ENCODE results near the gene ZC3H7A.
"Not testable (repeated sequence)": the region's sequence is repeated elsewhere in the genome, so short reads cannot be mapped to it uniquely, and the experiment has no call there.

ZC3H7A gene, protein sequence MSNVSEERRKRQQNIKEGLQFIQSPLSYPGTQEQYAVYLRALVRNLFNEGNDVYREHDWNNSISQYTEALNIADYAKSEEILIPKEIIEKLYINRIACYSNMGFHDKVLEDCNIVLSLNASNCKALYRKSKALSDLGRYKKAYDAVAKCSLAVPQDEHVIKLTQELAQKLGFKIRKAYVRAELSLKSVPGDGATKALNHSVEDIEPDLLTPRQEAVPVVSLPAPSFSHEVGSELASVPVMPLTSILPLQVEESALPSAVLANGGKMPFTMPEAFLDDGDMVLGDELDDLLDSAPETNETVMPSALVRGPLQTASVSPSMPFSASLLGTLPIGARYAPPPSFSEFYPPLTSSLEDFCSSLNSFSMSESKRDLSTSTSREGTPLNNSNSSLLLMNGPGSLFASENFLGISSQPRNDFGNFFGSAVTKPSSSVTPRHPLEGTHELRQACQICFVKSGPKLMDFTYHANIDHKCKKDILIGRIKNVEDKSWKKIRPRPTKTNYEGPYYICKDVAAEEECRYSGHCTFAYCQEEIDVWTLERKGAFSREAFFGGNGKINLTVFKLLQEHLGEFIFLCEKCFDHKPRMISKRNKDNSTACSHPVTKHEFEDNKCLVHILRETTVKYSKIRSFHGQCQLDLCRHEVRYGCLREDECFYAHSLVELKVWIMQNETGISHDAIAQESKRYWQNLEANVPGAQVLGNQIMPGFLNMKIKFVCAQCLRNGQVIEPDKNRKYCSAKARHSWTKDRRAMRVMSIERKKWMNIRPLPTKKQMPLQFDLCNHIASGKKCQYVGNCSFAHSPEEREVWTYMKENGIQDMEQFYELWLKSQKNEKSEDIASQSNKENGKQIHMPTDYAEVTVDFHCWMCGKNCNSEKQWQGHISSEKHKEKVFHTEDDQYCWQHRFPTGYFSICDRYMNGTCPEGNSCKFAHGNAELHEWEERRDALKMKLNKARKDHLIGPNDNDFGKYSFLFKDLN

DNA sequence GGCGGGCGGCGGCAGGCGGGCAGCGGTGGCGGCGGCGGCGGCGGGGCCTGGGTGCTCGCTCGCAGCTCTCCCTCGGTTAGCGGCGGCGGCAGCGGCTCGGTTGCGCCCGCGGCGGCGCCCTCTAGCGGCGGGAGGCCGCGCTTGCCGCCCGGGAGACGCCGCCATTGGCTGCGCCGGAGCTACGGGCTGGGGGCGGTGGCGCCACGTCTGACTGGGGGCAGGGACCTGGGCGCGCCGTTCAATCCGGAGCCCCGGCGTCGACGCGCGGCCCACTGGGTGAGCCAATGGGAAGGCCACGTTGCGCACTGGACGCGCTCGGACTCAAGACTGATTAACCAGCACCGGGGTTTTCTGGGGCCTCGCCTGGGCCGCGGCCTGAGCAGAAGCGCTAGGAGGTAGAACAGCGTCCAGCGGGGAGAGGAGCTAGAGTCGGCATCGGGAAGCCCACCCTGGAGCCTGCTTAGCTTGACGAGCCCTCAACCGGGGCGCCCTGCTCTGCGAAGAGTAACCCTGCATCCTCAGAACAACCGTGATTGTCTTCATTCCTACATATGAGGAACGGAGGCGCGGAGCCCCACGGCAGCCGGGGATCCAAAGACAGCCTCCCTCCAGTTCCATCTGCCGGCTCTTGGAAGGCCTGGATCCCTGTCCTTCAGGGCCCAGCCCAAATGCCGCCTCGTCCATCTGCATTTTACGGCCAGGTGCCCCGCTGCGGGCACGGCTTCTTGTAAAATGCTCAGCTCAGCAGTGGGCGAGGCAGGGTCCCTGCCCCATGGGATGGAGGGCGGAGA, at the start of gene ZC3H7A:
Gene ZC3H7A (minus strand): TSS at position 93 of the 791 bp plus-strand sequence. CDS start 14,904 bp downstream, outside the sequence.
- peak; percentile 99 for DNase-seq

DNA sequence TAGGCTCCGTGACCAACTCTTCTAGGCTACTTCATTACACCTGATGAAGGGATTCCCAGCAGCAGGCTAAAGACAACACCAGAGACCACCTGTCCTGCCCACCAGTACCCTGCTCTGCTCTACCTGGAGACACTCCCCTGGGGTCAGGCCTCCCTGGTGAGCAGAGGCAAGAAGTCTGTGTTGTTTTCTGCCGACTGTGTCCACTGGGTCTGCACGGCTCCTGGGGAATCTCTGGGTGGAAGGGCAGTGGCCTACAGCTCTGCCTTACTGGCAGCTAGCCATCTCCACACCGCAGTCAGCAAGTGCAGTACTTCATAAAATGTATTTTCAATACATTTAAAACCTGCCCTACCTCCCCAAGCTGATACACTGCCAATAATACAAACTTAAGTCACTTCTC, 47.4 kb upstream of the ZC3H7A start:
- DNase-seq: no peak

DNA sequence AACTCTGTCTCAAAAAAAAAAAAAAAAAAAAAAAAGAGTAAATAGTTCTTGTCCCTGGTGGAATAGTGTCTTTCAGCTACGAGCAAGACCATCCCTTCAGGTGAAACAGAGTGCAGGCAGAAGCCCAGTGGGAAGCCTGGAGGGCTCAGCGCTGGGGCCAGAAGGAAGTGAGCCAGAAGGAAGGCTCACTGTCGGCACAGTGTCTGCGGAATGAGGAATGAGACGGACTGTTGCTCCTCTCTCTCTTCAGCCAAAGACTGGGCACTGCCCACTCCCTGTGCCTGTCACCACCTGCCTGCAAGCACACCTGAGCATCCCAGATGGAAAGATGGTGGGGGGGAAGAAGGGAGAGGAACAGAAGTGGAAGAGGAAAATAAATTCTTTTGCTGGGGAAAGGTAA, 46.8 kb upstream of the ZC3H7A start:
- DNase-seq: no peak

DNA sequence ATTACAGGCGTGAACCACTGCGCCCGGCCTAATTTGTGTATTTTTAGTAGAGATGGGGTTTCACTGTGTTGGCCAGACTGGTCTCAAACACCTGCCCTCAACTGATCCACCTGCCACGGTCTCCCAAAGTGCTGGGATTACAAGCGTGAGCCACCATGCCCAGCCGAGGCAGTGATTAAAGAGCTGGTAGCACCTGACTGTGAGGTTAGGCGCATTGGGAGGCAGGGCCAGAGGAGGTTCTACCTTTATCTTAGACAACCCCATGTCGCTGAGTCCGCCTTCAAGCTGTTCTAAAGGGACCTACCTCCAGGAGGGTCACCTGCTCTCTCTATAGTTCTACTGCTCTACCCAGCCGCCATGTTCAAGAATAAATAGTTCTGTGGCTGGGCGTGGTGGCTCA, 46.1 kb upstream of the ZC3H7A start:
- DNase-seq: no peak

DNA sequence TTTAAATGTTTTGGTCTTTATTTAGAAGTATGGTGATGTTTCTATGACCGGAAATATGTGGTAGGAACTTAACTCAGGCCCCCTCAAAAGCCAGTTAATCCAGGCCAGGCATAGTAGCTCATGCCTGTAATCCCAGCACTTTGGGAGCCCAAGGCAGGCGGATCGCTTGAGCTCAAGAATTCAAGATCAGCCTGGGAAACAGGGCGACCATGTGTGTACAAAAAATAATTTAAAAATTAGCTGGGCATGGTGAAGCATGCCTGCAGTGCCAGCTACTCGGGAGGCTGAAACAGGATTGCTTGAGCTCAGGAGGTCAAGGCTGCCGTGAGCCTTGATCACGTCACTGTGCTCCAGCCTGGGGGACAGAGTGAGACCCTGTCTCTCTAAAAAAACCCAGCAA, 44.0 kb upstream of the ZC3H7A start:
- no peak for DNase-seq

DNA sequence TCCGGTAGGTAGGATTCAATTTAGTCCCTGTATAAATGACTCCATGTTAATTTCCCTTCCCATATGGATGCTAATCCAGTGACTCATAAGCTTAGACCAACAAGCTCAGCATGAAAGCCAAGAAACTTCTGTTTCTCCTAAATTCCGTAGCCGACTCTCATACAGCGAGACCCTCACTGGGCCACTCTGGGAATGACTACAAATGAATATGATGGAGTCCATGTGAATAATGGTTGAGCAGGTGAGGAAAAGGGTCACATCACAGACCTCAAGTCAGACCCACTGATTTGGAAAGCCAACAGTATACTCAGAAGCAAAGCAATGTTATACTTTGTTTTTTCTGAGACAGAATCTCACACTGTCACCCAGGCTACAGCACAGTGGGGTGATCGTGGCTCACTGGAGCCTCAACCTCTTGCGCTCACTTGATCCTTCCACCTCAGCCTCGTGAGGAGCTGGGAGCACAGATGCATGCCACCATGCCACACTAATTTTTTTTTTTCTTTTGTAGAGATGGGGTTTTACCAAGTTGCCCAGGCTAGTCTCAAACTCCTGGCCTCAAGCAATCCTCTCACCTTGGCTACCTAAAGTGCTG, 39.7 kb upstream of the ZC3H7A start:
- DNase-seq: no peak

DNA sequence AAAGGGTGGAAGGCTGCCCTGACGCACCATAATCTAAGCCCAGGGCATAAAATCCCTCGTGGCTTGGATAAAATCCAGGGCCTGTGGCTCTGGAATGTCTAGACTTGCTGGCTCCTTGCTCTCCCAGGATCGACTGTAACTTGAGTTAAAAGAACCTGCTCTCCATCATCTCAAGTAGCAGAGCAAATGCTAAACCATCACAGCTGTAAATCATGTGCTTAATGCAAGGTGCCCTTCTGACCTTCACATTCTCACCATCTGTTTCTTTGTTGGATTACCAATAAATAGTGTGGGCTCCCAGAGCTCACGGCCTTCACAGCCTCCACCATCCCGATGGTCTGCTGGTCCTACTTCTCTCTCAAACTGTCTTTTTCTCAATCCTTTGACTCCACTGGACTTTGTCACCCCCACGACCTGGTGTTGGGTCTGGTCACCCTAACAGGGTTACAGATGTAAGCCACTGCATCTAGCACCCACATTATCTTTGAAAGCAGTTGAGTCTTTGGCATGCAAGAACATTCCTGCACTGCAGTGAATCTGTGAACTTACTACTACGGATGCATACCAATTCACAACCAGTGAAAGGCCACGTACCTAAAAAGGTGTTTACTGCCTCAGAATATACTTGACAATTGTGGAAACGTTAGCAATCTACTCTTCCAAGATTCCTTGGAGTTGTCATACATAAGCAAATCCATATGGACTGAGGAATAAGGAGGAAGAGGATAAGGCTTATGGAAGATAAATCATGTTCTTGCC, 39.0 kb upstream of the ZC3H7A start:
- DNase-seq: no peak

DNA sequence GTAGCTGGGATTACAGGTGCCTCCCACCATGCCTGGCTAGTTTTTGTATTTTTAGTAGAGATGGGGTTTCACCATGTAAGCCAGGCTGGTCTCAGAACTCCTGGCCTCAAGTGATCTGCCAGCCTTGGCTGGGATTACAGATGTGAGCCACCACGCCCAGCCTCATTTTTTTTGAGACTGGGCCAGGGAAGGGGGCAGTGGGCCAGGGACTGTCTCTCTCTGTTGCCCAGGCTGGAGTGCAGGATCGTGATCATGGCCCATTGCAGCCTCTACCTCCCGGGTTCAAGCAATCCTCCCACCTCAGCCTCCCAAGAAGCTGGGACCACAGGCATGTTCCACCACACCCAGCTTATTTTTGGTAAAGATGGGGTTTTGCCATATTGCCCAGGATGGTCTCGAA, 38.3 kb upstream of the ZC3H7A start:
- no peak for DNase-seq

DNA sequence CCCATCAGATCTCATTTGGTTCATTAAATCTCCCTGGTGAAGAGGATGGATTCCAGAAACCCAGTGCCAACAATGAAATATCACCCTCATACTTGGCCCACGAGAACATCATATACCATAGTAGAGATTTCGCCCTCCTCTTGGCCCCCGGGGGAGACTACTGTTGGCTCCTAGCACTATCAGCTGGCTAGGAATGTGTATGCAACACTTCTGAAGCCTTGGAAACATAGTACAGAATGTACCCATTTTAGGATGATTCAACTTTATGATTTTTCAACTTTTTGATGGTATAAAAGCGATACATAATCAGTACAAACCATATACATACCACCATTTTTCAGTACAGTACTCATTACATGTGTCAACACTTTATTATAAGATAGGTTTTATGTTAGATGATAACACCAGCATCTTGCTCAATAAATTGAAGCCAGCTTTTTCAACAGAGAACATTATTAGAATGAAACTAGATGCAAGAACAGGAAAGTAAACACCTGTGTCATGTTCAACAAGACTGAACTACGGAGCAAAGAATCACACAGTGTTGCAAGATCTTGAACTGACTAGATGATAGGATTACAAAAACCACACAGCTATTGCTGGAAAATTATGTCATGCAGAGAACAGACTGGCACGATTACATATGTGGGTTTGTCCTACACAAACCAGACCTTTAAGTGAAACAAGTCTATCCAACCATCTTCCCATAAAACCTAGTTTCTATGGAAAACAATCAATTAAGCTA, 37.1 kb upstream of the ZC3H7A start:
- peak; percentile 41 to 68 (median 68) for DNase-seq

DNA sequence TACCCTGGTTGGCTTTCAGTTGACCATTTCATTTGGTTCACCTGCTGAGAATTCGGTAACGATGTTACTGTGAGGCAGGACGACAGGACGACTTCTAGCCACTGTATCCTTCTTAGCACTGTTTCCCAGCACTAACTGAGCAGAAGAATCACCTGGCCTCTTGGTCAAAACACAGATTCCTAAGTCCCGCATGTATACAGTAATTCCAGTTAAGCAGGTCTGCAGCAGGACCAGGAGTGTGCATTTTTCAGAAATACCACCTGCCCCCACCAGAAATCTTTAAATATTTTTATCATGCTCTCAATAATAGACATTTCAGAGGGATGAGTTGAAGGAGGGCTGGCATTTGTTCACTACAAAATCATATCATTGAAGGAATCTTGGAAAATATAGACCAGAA, 31.6 kb upstream of the ZC3H7A start:
- DNase-seq: no peak

DNA sequence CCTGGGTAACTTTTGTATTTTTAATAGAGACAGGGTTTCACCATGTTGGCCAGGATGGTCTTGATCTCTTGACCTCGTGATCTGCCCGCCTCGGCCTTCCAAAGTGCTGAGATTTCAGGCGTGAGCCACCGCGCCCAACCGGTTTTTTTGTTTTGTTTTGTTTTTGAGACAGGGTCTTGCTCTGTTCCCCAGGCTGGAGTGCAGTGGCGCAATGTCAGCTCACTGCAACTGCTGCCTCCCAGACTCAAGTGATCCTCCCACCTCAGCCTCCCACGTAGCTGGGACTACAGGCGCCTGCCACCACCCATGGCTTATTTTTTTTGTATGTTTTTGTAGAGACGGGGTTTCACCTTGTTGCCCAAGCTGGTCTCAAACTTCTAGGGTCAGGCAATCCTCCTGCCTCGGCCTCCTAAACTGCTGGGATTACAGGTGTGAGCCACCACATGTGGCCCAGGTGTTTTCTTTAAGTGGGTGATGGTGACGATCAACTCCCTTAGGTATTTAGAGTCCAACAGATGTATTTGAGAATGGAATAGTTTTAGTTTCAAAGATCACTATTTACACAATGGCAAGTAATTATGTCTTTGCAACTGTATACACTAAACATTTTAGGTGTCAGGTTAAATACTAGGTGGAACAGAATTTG, 28.6 kb upstream of the ZC3H7A start:
- not testable (repeated sequence) for DNase-seq

DNA sequence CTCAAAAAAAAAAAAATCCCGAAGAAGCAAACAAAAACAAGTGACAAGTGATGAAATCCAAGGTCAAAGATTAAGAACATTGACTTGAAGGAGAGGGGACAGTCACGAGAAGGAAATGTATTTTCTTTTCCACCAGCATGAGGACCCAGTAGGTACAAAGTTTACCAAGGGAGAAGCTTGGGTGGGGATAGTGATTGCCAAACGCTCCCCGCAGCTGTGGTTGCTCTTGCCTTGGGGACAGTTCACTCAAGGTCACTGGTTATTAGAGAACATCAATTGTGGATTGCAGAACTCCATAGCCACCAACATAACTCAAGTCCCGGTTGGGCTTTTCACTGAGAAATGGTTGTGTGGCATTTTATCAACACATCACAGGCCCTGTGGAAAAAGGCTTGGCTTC, 27.3 kb upstream of the ZC3H7A start:
- peak; percentile 79 to 85 (median 80) for DNase-seq

DNA sequence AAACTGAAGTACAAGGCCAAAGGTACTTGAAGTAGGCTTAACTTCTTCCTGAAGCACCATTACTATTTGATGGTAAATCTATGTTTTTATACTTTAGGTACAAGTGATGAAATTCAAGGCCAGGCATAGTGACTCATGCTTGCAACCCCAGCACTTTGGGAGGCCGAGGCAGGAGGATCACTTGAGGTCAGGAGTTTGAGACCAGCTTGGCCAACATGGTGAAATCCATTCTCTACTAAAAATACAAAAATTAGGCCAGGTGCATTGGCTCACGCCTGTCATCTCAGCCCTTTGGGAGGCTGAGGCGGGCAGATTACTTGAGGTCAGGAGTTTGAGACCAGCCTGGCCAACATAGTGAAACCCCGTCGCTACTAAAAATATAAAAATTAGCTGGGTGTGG, 26.6 kb upstream of the ZC3H7A start:
- DNase-seq: not testable (repeated sequence)

DNA sequence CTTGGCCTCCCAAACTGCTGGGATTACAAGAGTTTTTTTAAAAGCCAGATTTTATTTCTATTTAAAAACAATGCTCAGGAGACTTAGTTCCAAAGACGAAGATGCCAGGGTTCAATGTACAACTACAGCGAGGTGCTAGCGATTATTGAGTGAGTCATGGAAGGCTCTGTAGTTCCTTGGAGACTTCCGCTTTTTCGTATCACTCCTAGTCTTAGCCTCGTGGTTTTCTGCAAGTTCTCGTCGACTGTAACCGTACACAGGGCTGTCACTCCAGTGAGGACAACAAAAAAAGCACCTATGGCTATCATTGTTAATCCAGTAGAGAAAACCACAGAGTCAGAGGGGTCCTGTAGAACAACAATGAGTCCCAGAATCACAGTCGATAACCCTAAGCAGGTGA, 22.7 kb upstream of the ZC3H7A start:
- peak; percentile 74 to 85 (median 84) for DNase-seq

DNA sequence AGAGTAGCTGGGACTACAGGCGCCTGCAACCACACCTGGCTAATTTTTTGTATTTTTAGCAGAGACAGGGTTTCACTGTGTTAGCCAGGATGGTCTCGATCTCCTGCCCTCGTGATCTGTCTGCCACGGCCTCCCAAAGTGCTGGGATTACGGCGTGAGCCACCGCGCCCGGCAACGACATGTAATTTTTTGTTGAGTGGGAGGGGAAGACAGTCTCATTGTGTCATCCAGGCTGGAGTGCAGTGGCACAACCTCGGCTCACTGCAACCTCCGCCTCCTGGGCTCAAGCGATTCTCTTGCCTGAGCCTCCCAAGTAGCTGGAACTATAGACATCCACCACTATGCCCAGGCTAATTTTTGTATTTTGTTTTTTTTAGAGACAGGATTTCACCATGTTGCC, 21.9 kb upstream of the ZC3H7A start:
- not testable (repeated sequence) for DNase-seq

DNA sequence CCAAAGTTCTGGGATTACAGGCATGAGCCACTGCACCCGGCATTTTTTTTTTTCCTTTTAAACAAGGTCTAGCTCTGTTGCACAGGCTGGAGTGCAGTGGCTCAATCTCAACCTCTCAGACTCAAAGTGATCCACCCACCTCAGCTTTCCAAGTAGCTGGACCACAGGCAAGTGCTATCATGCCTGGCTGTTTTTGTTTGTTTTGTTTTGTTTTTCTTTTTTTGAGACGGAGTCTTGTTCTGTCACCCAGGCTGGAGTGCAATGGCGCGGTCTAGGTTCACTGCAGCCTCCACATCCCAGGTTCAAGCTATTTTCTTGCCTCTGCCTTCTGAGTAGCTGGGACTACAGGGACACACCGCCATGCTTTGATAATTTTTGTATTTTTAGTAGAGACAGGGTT, 19.1 kb upstream of the ZC3H7A start:
- DNase-seq: no peak

DNA sequence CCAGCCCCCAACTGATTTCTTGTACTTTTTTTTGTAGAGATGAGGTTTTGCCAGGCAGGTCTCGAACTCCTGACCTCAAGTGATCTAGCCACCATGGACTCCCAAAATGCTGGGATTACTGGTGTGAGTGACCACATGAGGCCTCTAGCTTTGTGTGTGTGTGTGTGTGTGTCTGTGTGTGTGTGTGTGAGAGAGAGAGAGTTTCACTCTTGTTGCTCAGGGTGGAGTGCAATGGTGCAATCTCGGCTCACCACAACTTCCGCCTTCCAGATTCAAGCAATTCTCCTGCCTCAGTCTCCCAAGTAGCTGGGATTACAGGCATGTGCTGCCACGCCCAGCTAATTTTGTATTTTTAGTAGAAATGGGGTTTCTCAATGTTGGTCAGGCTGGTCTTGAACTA, 17.7 kb upstream of the ZC3H7A start:
- DNase-seq: peak; percentile 53 to 62 (median 56)

DNA sequence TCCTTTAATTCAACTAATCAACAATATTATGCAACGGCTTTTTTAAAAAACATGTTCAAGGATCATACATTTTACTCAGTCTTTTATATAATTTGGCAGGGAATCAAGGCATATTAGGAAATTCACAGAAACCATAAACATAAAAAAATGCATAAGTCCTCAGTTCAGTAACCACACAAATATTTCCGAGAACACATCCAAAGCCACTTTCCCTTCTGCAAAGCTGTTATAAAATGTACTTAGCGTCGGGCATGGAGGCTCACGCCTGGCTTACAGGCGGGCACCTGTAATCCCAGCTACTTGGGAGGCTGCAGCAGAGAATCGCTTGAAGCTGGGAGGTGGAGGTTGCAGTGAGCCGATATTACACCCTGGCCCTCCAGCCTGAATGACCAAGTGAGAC, 9.7 kb upstream of the ZC3H7A start:
- no peak for DNase-seq

DNA sequence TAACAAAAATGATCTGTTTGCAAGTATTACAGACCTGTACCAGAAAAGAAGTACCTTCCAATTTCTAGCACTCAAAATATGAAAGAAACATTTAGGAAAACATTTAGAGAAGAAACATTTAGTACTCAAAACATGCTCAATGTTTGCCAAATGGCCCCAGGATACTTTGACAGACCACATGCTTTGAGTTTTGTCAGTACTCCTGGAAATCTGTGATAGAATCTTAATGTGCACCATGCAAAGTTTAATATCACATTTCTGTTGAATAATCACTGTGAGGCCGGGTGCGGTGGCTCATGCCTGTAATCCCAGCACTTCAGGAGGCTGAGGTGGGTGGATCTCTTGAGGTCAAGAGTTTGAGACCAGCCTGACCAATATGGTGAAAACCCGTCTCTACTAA, 8.5 kb upstream of the ZC3H7A start:
- no peak for DNase-seq

DNA sequence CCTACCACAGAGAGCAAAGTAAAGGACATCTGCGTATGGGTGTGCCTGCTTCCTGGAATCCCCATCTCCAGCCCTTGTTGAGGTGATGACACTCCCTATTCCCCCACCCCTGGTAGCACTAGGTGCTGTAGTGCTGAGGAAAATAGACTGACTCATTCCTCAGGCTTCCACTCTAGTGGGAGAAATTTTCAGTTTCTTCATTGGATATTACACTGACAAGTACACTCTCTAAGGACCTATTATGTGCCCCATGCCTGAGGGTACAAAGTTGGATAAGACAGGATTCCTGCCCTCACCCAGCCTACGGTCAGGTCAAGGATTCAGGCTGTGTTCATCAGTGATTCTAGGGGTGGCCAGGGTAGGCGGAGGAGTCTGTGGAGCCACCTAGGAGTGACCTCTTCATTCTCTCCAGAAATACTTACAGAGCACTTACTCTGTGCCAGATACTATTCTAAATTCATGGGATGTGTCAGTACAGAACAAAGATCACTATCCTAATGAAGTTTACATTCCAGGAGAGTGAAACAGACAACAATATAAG, 4.5 kb upstream of the ZC3H7A start:
- no peak for DNase-seq
